Adrenal gland (tissue), 5 donors: Measurements from ENCODE around the gene GRIA1.

Source experiments
- CTCF ChIP-seq, 6 experiments: fragments of 450-650 bp in 4 of 6; fragments of 200-600 bp in 2 of 6; sonication (generic) in 1 of 6; IDR thresholded peaks; 1 replicate in 5 of 6; 2 replicates in 1 of 6; pipeline versions ENCODE4 v1.5.1 to v1.8.0; 2016 to 2021; ENCODE audit warnings: antibody characterized with exemption in 6 of 6, mild to moderate bottlenecking in 2 of 6, moderate library complexity in 1 of 6
- POLR2A ChIP-seq, 2 donors: fragments of 450-650 bp; IDR thresholded peaks; one replicate each; pipeline ENCODE4 v1.6.1; 2017; ENCODE audit warnings: antibody characterized with exemption in 2 of 2, mild to moderate bottlenecking in 2 of 2, moderate library complexity in 1 of 2
- donor health status: DM: no; HTN: no; CAD: no.

- TF ChIP-seq CTCF (IDR thresholded peaks at IDR 0.05) (no peak), POLR2A (IDR thresholded peaks at IDR 0.05) (no peak)
These were observed 82.1 kb downstream of the GRIA1 start for GRCh38 chr5:153572411-153573145.
